CD8-positive, alpha-beta memory T cell (primary cell): ENCODE results near the gene GABARAPL1. TPM values are rescaled to one million over a fixed set of nuclear protein-coding genes. Genes with fewer than 3 reads are reported as not detected.

Experiments used
- CTCF ChIA-PET: fragments of 350-600 bp; sonication (Branson Sonifier 250); formaldehyde crosslinking; loops from one replicate; lab custom pipeline; 2021; ENCODE audit warnings: antibody characterized with exemption; lab: Charles Lee
- POLR2A ChIA-PET: fragments of 350-600 bp; sonication (Branson Sonifier 250); formaldehyde crosslinking; loops from one replicate; lab custom pipeline; 2021; ENCODE audit warnings: antibody characterized with exemption; lab: Charles Lee
- DNase-seq, 5 donors: peaks; one replicate each; pipeline versions ENCODE4 v3.0.0 to v3.0.0-alpha.2; 2020 to 2022; ENCODE audit warnings: mixed read lengths in 1 of 5
- H3K27ac ChIP-seq: one replicate; pipeline ENCODE4 v1.7.0; 2013; ENCODE audit warnings: low read depth, mild to moderate bottlenecking, low read length, moderate library complexity
- H3K27me3 ChIP-seq: 2 replicates; pipeline ENCODE4 v1.7.0; 2013; ENCODE audit warnings: low read length, mild to moderate bottlenecking; ENCODE audit not compliant: insufficient read depth, poor library complexity, severe bottlenecking
- H3K36me3 ChIP-seq: 2 replicates; pipeline ENCODE4 v1.7.0; 2013; ENCODE audit warnings: mild to moderate bottlenecking, low read length, moderate library complexity; ENCODE audit not compliant: insufficient read depth
- H3K4me1 ChIP-seq: 2 replicates; pipeline ENCODE4 v1.7.0; 2013; ENCODE audit warnings: mild to moderate bottlenecking, low read length, moderate library complexity; ENCODE audit not compliant: insufficient read depth
- H3K4me3 ChIP-seq: 2 replicates; pipeline ENCODE4 v1.7.0; 2013; ENCODE audit warnings: mild to moderate bottlenecking, low read length
- H3K9me3 ChIP-seq: 2 replicates; pipeline ENCODE4 v1.7.0; 2013; ENCODE audit warnings: mild to moderate bottlenecking, low read length
- H3K27ac Mint-ChIP-seq, 8 donors: one replicate each; pipeline ENCODE4 v1.8.0; 2020 to 2021; ENCODE audit warnings: mixed read lengths in 8 of 8, mild to moderate bottlenecking in 6 of 8, inconsistent platforms in 3 of 8, moderate library complexity in 3 of 8
- H3K27me3 Mint-ChIP-seq, 2 donors: one replicate each; pipeline ENCODE4 v1.8.0; 2020 to 2021; ENCODE audit warnings: mixed read lengths in 2 of 2, mild to moderate bottlenecking in 1 of 2, moderate library complexity in 1 of 2
- H3K36me3 Mint-ChIP-seq, 3 donors: one replicate each; pipeline ENCODE4 v1.8.0; 2020 to 2021; ENCODE audit warnings: mixed read lengths in 3 of 3, inconsistent platforms in 1 of 3, mild to moderate bottlenecking in 1 of 3
- H3K4me1 Mint-ChIP-seq, 3 donors: one replicate each; pipeline ENCODE4 v1.8.0; 2020 to 2021; ENCODE audit warnings: mixed read lengths in 3 of 3, inconsistent platforms in 1 of 3, mild to moderate bottlenecking in 1 of 3
- H3K4me3 Mint-ChIP-seq, 7 donors: one replicate each; pipeline ENCODE4 v1.8.0; 2020 to 2021; ENCODE audit warnings: mixed read lengths in 7 of 7, mild to moderate bottlenecking in 6 of 7, moderate library complexity in 4 of 7, inconsistent platforms in 2 of 7
- H3K9me3 Mint-ChIP-seq, 5 donors: one replicate each; pipeline ENCODE4 v1.8.0; 2020 to 2022; ENCODE audit warnings: mixed read lengths in 5 of 5, mild to moderate bottlenecking in 3 of 5, moderate library complexity in 2 of 5, inconsistent platforms in 1 of 5
- polyA plus RNA-seq: library from polyadenylated mRNA; unstranded; fragments of 300-500 nt; fragmentation: Illumina TruSeq; gene quantifications from one replicate; pipeline ENCODE4 v1.2.3, GENCODE V29; 2021
- total RNA-seq, 2 experiments: library from RNA; stranded (reverse); gene quantifications; one replicate each; pipeline ENCODE4 v1.2.3, GENCODE V29; 2021

Gene GABARAPL1
- total and polyA plus RNA-seq, 3 experiments from 2014 or later: 25.0 to 40.5 (median 26.6) TPM

GRCh38 chr12:10235761-10236631 lies 23.3 kb downstream of the GABARAPL1 start:
- no peaks in the 10 kb centered on the region for H3K27me3 Mint-ChIP-seq
- ChIA-PET CTCF (interaction anchor here (0.7 to 2.7 kb wide), 47 partner anchors 8 to 514 kb away, joined by 3 to 18 read pairs (median 4); partner anchors contain the start of gene GABARAPL1), POLR2A (interaction anchor here (0.6 to 1.6 kb wide), 4 partner anchors 70 to 175 kb away, joined by 3 to 4 read pairs (median 3); no protein-coding TSS in a partner anchor)
- H3K4me3 ChIP-seq: no peak overlapping the region
- no peaks in the 10 kb centered on the region for H3K9me3 ChIP-seq
- no peaks in the 10 kb centered on the region for H3K36me3 ChIP-seq
- peaks cover 5% of the 10 kb centered on the region for H3K4me1 ChIP-seq
- peak; percentile 12 to 63 (median 37) for DNase-seq
- H3K27ac ChIP-seq: no peak overlapping the region
- H3K36me3 Mint-ChIP-seq: peaks cover 4 to 14% (median 7%) of the 10 kb centered on the region in 3 donors
- H3K9me3 Mint-ChIP-seq: peaks cover 6 to 20% (median 13%) of the 10 kb centered on the region in 5 donors
- peak overlapping the region in 7 of 8 donors; percentile 28 to 85 (median 71) for H3K27ac Mint-ChIP-seq
- peaks cover 21 to 51% (median 45%) of the 10 kb centered on the region in 3 donors for H3K4me1 Mint-ChIP-seq
- no peaks in the 10 kb centered on the region for H3K27me3 ChIP-seq
- H3K4me3 Mint-ChIP-seq: peak overlapping the region; percentile 13 to 60 (median 41)

DNA sequence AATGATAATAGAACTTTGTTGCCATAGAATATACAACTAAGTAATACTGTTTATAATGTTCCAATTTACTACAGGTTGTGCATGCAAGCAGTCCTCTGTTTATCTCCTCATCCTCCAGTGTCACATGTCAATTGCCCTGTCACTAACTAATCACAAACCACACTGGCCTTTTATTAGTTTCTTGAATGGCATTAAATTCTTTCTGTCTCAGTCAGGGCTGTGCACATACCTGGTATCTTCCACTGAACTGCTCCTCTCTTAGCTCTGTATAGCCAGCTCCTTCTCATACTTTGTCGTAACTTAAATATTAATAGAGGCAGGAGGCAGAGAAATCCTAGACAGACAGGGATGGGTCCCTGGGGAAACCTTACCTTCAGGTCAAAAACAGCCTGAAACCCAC lies 24.0 kb downstream of the GABARAPL1 start:
- Mint-ChIP-seq H3K9me3 (peaks cover 6 to 20% (median 13%) of the 10 kb centered on the region in 5 donors), H3K4me1 (peaks cover 24 to 58% (median 52%) of the 10 kb centered on the region in 3 donors), H3K27ac (peak overlapping the region in 7 of 8 donors; percentile 28 to 85 (median 64)), H3K4me3 (peak overlapping the region in 4 of 7 donors; percentile 28 to 60 (median 35)), H3K27me3 (no peaks in the 10 kb centered on the region), H3K36me3 (peaks cover 4 to 14% (median 7%) of the 10 kb centered on the region in 3 donors)
- Histone ChIP-seq H3K36me3 (no peaks in the 10 kb centered on the region), H3K4me3 (no peak overlapping the region), H3K4me1 (peaks cover 5% of the 10 kb centered on the region), H3K27me3 (no peaks in the 10 kb centered on the region), H3K9me3 (no peaks in the 10 kb centered on the region), H3K27ac (no peak overlapping the region)
- ChIA-PET CTCF (interaction anchor here (0.9 to 2.7 kb wide), 25 partner anchors 13 to 514 kb away, joined by 3 to 18 read pairs (median 4); no protein-coding TSS in a partner anchor), POLR2A (interaction anchor here (1.0 to 1.6 kb wide), 2 partner anchors 69 to 161 kb away, joined by 3 to 4 read pairs; no protein-coding TSS in a partner anchor)
- DNase-seq: no peak

- Mint-ChIP-seq H3K4me3 (no peak overlapping the region), H3K36me3 (peaks cover 4 to 14% (median 7%) of the 10 kb centered on the region in 3 donors), H3K9me3 (peaks cover 6 to 16% (median 12%) of the 10 kb centered on the region in 5 donors), H3K27me3 (no peaks in the 10 kb centered on the region), H3K4me1 (peaks cover 38 to 74% (median 69%) of the 10 kb centered on the region in 3 donors), H3K27ac (peak overlapping the region in 3 of 8 donors; percentile 21 to 42 (median 39))
- no peak overlapping the region for H3K27ac ChIP-seq
- no peaks in the 10 kb centered on the region for H3K27me3 ChIP-seq
- no peak overlapping the region for H3K4me3 ChIP-seq
- H3K36me3 ChIP-seq: no peaks in the 10 kb centered on the region
- peaks cover 16% of the 10 kb centered on the region for H3K4me1 ChIP-seq
- H3K9me3 ChIP-seq: no peaks in the 10 kb centered on the region
- POLR2A ChIA-PET: interaction anchor here (0.6 to 0.8 kb wide), 2 partner anchors 126 to 144 kb away, joined by 3 to 4 read pairs; no protein-coding TSS in a partner anchor
- no peak for DNase-seq
- CTCF ChIA-PET: interaction anchor here (0.9 to 1.1 kb wide), 2 partner anchors 65 to 323 kb away, joined by 3 read pairs; no protein-coding TSS in a partner anchor
These were observed 25.8 kb downstream of the GABARAPL1 start for GRCh38 chr12:10238526-10238925.

DNA sequence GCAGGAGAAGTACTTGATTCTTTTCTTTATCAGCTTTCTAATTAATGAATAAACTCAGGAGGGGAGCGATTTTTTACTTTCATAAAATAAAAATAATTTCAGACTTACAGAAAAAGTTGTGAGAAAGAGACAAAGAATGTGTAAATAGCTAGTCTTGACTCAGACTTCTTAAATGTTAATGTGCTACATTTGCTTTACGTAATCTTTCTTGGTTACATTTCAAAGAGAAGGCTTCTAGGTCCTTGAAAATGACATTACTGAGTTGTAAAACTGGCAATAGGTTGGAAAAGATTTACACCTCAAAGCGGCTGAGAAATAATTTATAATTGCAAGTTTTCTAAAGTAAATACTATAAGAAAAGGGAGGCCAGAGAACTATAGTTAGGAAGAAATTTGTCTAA lies 28.6 kb downstream of the GABARAPL1 start:
- Mint-ChIP-seq H3K27me3 (no peaks in the 10 kb centered on the region), H3K4me1 (peaks cover 44 to 91% (median 69%) of the 10 kb centered on the region in 3 donors), H3K36me3 (no peaks in the 10 kb centered on the region), H3K9me3 (no peaks in the 10 kb centered on the region), H3K4me3 (peak overlapping the region in 1 of 7 donors; percentile 20), H3K27ac (peak overlapping the region in 2 of 8 donors; percentile 66 to 80)
- ChIA-PET CTCF (no interaction called here), POLR2A (no interaction called here)
- Histone ChIP-seq H3K27ac (no peak overlapping the region), H3K27me3 (no peaks in the 10 kb centered on the region), H3K9me3 (no peaks in the 10 kb centered on the region), H3K4me1 (peaks cover 17% of the 10 kb centered on the region), H3K4me3 (no peak overlapping the region), H3K36me3 (no peaks in the 10 kb centered on the region)
- DNase-seq: no peak

DNA sequence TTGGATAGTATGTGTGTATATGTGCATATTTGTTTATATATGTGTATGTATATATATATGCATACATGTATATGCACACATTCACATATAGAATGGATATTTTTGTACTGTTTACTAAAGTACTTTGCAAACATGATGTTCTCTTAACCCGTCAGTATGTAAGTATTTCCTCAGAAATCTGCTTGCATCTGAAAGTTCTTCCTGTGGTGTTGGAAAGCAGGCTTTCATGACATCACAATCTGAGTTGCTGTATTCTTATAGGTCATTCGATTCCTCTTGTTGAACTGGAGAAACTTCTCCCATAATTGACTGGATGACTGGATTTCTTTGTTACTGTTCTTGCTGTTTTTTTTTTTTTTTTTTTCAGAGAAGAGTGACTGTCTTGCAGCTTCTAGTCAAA lies 29.1 kb downstream of the GABARAPL1 start:
- no peaks in the 10 kb centered on the region for H3K36me3 Mint-ChIP-seq
- H3K9me3 Mint-ChIP-seq: no peaks in the 10 kb centered on the region
- no peaks in the 10 kb centered on the region for H3K27me3 Mint-ChIP-seq
- no peak overlapping the region for H3K27ac ChIP-seq
- ChIA-PET CTCF (no interaction called here), POLR2A (no interaction called here)
- H3K4me3 ChIP-seq: no peak overlapping the region
- H3K27ac Mint-ChIP-seq: peak overlapping the region in 2 of 8 donors; percentile 6 to 80
- H3K9me3 ChIP-seq: no peaks in the 10 kb centered on the region
- H3K4me1 Mint-ChIP-seq: peaks cover 39 to 90% (median 65%) of the 10 kb centered on the region in 3 donors
- no peaks in the 10 kb centered on the region for H3K36me3 ChIP-seq
- no peak overlapping the region for H3K4me3 Mint-ChIP-seq
- peaks cover 17% of the 10 kb centered on the region for H3K4me1 ChIP-seq
- no peaks in the 10 kb centered on the region for H3K27me3 ChIP-seq
- DNase-seq: no peak

DNA sequence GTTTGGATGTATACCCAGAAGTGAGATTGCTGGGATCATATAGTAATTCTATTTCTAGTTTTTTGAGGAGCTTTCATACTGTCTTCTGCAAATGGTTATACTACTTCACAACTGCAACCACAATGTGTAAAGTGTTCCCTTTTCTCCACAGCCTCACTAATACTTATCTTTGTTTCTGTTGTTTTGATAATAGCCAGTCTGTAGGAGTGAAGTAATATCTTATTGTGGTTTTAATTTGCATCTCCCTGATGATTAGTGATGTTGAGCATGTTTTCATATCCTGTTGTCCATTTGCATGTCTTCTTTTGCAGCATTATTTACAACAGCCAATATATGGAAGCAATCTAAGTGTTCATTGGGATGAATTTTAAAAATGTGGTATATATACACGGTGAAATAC lies 29.9 kb downstream of the GABARAPL1 start:
- Histone ChIP-seq H3K4me1 (peaks cover 17% of the 10 kb centered on the region), H3K9me3 (no peaks in the 10 kb centered on the region), H3K4me3 (no peak overlapping the region), H3K27me3 (no peaks in the 10 kb centered on the region), H3K36me3 (no peaks in the 10 kb centered on the region), H3K27ac (no peak overlapping the region)
- no peak for DNase-seq
- CTCF ChIA-PET: no interaction called here
- no peaks in the 10 kb centered on the region for H3K36me3 Mint-ChIP-seq
- H3K4me1 Mint-ChIP-seq: peaks cover 38 to 90% (median 64%) of the 10 kb centered on the region in 3 donors
- peak overlapping the region in 5 of 8 donors; percentile 3 to 86 (median 14) for H3K27ac Mint-ChIP-seq
- peak overlapping the region; percentile 8 to 82 (median 33) for H3K4me3 Mint-ChIP-seq
- H3K27me3 Mint-ChIP-seq: no peaks in the 10 kb centered on the region
- H3K9me3 Mint-ChIP-seq: no peaks in the 10 kb centered on the region
- POLR2A ChIA-PET: interaction anchor here (1.6 kb wide), 1 partner anchor 150 kb away, joined by 3 read pairs; no protein-coding TSS in a partner anchor

DNA sequence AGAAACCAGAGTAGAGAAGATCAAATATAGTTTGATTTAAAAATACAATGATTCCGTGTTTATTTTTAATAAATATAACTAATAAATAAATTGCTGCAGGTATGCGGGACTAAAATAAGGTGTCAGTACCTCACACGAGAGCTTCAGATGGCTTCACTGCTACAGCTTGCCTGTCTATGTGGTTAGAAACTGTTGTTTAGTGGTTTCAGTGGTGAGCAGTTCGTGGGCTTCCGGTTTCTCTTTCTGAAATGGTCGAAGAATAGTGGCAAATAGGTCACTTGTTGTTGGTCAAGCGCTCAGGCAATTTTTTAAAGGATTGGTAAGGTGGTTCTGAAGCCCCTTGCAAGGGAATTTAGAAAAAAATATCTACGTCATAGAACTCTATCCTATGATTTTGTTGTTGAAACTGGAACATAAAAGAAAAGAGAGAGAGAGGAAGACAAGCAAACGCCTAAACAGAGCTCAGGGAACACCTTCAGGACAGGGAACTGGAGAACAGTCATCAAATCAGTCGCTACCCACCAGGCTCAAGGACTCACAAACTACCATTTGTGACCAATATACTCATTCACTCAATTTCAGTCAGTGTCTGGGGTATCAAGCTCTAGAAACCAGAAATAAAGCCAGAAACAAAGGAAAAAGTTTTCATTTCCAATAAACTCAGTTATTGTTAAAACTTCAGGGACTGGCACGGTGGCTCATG lies 31.3 kb downstream of the GABARAPL1 start:
- Histone ChIP-seq H3K4me3 (peak overlapping the region; percentile 49), H3K27ac (no peak overlapping the region), H3K27me3 (no peaks in the 10 kb centered on the region), H3K36me3 (no peaks in the 10 kb centered on the region), H3K9me3 (no peaks in the 10 kb centered on the region), H3K4me1 (peaks cover 17% of the 10 kb centered on the region)
- ChIA-PET POLR2A (interaction anchor here (0.7 to 1.6 kb wide), 2 partner anchors 72 to 148 kb away, joined by 3 read pairs; no protein-coding TSS in a partner anchor), CTCF (interaction anchor here (0.6 to 1.6 kb wide), 4 partner anchors 9 to 91 kb away, joined by 3 to 4 read pairs (median 3); no protein-coding TSS in a partner anchor)
- peaks cover 45 to 91% (median 68%) of the 10 kb centered on the region in 3 donors for H3K4me1 Mint-ChIP-seq
- H3K27me3 Mint-ChIP-seq: no peaks in the 10 kb centered on the region
- H3K36me3 Mint-ChIP-seq: no peaks in the 10 kb centered on the region
- H3K27ac Mint-ChIP-seq: peak overlapping the region; percentile 69 to 95 (median 93)
- peak overlapping the region; percentile 72 to 87 (median 86) for H3K4me3 Mint-ChIP-seq
- peak in 3 of 5 donors; percentile 3 to 55 (median 28) for DNase-seq
- no peaks in the 10 kb centered on the region for H3K9me3 Mint-ChIP-seq
